K562 (cell line): ENCODE data around the gene FGF4. TPM values are rescaled to one million over a fixed set of nuclear protein-coding genes. Genes with fewer than 3 reads are reported as not detected.

Source experiments
- ATAC-seq: fragments of 200-7000 bp; cut with Tn5 transposase; 3 replicates; pipeline ENCODE4 v1.9.1; 2020; ENCODE audit warnings: moderate library complexity
- BruUV-seq: library from RNA; stranded (reverse); fragments of 400-500 nt; replicated peaks from 2 replicates; lab custom pipeline; 2021; lab: Mats Ljungman, UMichigan
- CTCF ChIA-PET: fragments of 300-600 bp; formaldehyde crosslinking; extraction: SDS; loops from one replicate; lab custom pipeline; 2021; ENCODE audit warnings: low intra/inter-chr PET ratio; lab: Yijun Ruan, JAX
- POLR2A ChIA-PET: fragments of 300-600, 350-650 bp; sonication (Branson Sonifier 250); formaldehyde crosslinking; extraction: SDS; loops from one replicate; lab custom pipeline; 2021; ENCODE audit warnings: antibody characterized with exemption, inconsistent platforms; lab: Yijun Ruan, JAX
- DNase-seq, 4 experiments: peaks; one replicate each; pipeline versions ENCODE4 v3.0.0 to v3.0.0-alpha.2; 2011 to 2018; ENCODE audit warnings: low spot score in 3 of 4, mixed read lengths in 3 of 4; ENCODE audit errors: extremely low read depth in 1 of 4
- FAIRE-seq: peaks from 2 replicates; lab custom pipeline; 2011; peaks lifted over from hg19 to GRCh38; lab: Jason Lieb, UNC
- H2AFZ ChIP-seq: 2 replicates; pipeline ENCODE4 v1.6.0; 2011; ENCODE audit warnings: low read depth, low read length, control low read depth, inconsistent platforms
- H3K27ac ChIP-seq: fragments of 200-600 bp; 3 replicates; pipeline ENCODE4 v1.8.0; 2011; ENCODE audit warnings: low read depth, mild to moderate bottlenecking, control low read depth, inconsistent platforms, low read length, moderate library complexity, mixed read lengths; ENCODE audit errors: extremely low read depth
- H3K27me3 ChIP-seq, 2 experiments: fragments of 300-600 bp in 1 of 2; 2 replicates in 1 of 2; 3 replicates in 1 of 2; pipeline versions ENCODE4 v1.6.0 to v1.8.0; 2011; ENCODE audit warnings: inconsistent platforms in 2 of 2, low read length in 2 of 2, mild to moderate bottlenecking in 1 of 2, mixed read lengths in 1 of 2, moderate library complexity in 1 of 2; ENCODE audit not compliant: control insufficient read depth in 2 of 2, insufficient read depth in 2 of 2
- H3K36me3 ChIP-seq: fragments of 300-600 bp; 3 replicates; pipeline ENCODE4 v1.8.0; 2011; ENCODE audit warnings: mild to moderate bottlenecking, low read length, inconsistent platforms; ENCODE audit not compliant: control insufficient read depth, insufficient read depth
- H3K4me1 ChIP-seq, 2 experiments: fragments of 200-600 bp in 1 of 2; replicated peaks in 1 of 2; 2 replicates in 1 of 2; 3 replicates in 1 of 2; pipeline versions ENCODE4 v1.5.1 to v1.8.0; 2011; ENCODE audit warnings: inconsistent platforms in 2 of 2, low read length in 2 of 2, mild to moderate bottlenecking in 1 of 2, mixed read lengths in 1 of 2, moderate library complexity in 1 of 2; ENCODE audit not compliant: control insufficient read depth in 2 of 2, insufficient read depth in 2 of 2
- H3K4me2 ChIP-seq: 2 replicates; pipeline ENCODE4 v1.6.1; 2011; ENCODE audit warnings: low read length, control low read depth, inconsistent platforms, mixed read lengths; ENCODE audit not compliant: insufficient read depth
- H3K4me3 ChIP-seq: fragments of 200-600 bp; sonication (generic), shearing (Covaris generic); 2 replicates; pipeline ENCODE4 v1.5.1; 2016; ENCODE audit warnings: control low read depth, inconsistent platforms
- H3K79me2 ChIP-seq: fragments of 200-600 bp; 3 replicates; pipeline ENCODE4 v1.8.0; 2011; ENCODE audit warnings: low read length, inconsistent platforms; ENCODE audit not compliant: control insufficient read depth, insufficient read depth
- H3K9ac ChIP-seq, 2 experiments: 2 replicates each; pipeline versions ENCODE4 v1.6.0 to v1.6.1; 2011; ENCODE audit warnings: low read depth in 2 of 2, low read length in 2 of 2, control low read depth in 1 of 2, inconsistent platforms in 1 of 2, mild to moderate bottlenecking in 1 of 2, mixed read lengths in 1 of 2; ENCODE audit not compliant: insufficient read depth in 1 of 2
- H3K9me1 ChIP-seq: one replicate; pipeline ENCODE4 v1.6.0; 2011; ENCODE audit warnings: inconsistent platforms, mild to moderate bottlenecking, low read length, moderate library complexity; ENCODE audit not compliant: control insufficient read depth, insufficient read depth
- H3K9me3 ChIP-seq: replicated peaks from 2 replicates; pipeline ENCODE4 v1.5.1; 2011; ENCODE audit warnings: low read depth, low read length, inconsistent platforms; ENCODE audit not compliant: control insufficient read depth, insufficient read depth
- H4K20me1 ChIP-seq: replicated peaks from 2 replicates; pipeline ENCODE4 v1.6.1; 2011; ENCODE audit warnings: low read length, inconsistent platforms, mixed read lengths; ENCODE audit not compliant: control insufficient read depth, insufficient read depth
- ETV5 ChIP-seq: sonication (generic); formaldehyde crosslinking; IDR thresholded peaks from 2 replicates; pipeline ENCODE4 v1.4.0; 2020; ENCODE audit warnings: low read depth, mild to moderate bottlenecking, missing genetic modification reagents
- MTA1 ChIP-seq: fragments of 450-650 bp; IDR thresholded peaks from 2 replicates; pipeline ENCODE4 v1.6.1; 2017; ENCODE audit warnings: borderline replicate concordance
- NEUROD1 ChIP-seq: fragments of 150-350 bp; IDR thresholded peaks from 2 replicates; pipeline ENCODE4 v1.6.1; 2014; ENCODE audit warnings: borderline replicate concordance, low read length, low read depth; ENCODE audit not compliant: partially characterized antibody
- SIN3B ChIP-seq: fragments of 450-650 bp; IDR thresholded peaks from 2 replicates; pipeline ENCODE4 v1.6.1; 2017; ENCODE audit warnings: low read depth, mild to moderate bottlenecking, moderate library complexity
- ZBTB1 ChIP-seq: sonication (generic); formaldehyde crosslinking; IDR thresholded peaks from 2 replicates; pipeline ENCODE4 v1.8.1; 2023; ENCODE audit warnings: missing genetic modification reagents, low read depth, mild to moderate bottlenecking, borderline replicate concordance
- ZNF77 ChIP-seq: fragments of 250-450 bp; sonication (Bioruptor Pico); IDR thresholded peaks from 2 replicates; pipeline ENCODE4 v1.5.0; 2020
- WGBS: fragments of 100-300 bp; shearing (Covaris generic); methylation state at CpG from one replicate; pipeline ENCODE4 v1.1.6; 2016; ENCODE audit warnings: low coverage, mixed read lengths; ENCODE audit not compliant: insufficient coverage; ENCODE audit errors: missing lambda C conversion rate; 5-methylcytosine and 5-hydroxymethylcytosine counted together
- in situ Hi-C: fragments of 300-500 bp; cut with MboI; formaldehyde crosslinking; loops from 4 replicates; pipeline ENCODE4 v1.15.0; 2018; ENCODE audit warnings: inconsistent platforms, mixed read lengths
- intact Hi-C: fragments of 100-400 bp; cut with micrococcal nuclease; formaldehyde crosslinking; loops from 2 replicates; pipeline ENCODE4 v1.14.2; 2022
- polyA plus RNA-seq, 8 experiments: library from polyadenylated mRNA; depleted of rRNA in 4 of 8; stranded (reverse) in 5 of 8; unstranded in 3 of 8; fragments of >200 nt; fragmentation: Nextera tagmentation in 2 of 8; fragmentation: Illumina TruSeq in 1 of 8; extraction: Ambion mirVana in 2 of 8; extraction: Trizol in 1 of 8; gene quantifications; 2 replicates each; pipeline versions ENCODE4 v1.2.1 to v1.2.3, GENCODE V29; 2011 to 2014; ENCODE audit warnings: inconsistent platforms in 1 of 8, missing spikeins in 1 of 8
- total RNA-seq, 7 experiments: library from RNA; depleted of rRNA in 6 of 7; stranded (reverse); fragments of >200 nt in 6 of 7; fragmentation: Illumina TruSeq in 2 of 7; extraction: Trizol in 2 of 7; gene quantifications; 2 replicates each; pipeline versions ENCODE4 v1.2.1 to v1.2.3, GENCODE V29; 2011 to 2021; ENCODE audit warnings: low replicate concordance in 1 of 7
- TF ChIP-seq, protein P1 (sequence below): fragments of 250-450 bp; sonication (Bioruptor Pico); IDR thresholded peaks from 2 replicates; pipeline ENCODE4 v1.4.0; 2020

Gene FGF4
- total and polyA plus RNA-seq, 9 of the 15 experiments (the other 6 are each of a cell fraction or from before 2014, with no cell fraction given), result not detected

DNA sequence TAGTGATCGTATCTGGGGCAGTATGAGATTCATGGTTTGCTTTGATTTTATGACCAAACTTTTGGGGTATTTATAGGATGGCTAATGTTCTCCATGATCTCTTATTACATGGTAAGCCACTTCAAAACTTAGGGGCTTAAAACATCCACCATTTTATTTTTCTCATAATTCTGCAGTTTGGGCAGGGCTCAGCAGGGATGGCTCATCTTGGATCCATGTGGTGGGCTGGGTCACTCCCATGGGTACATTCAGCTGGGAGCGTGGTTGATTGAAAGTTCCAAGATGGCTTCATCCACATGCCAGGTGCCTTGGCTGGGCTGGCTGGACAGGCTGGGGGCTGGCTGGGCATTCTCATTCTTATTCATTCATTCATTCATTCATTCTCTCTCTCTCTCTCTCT is 40.8 kb downstream of the FGF4 start:
- H3K79me2 ChIP-seq, result no peaks in the 10 kb centered on the region
- H3K9me1 ChIP-seq, result no peaks in the 10 kb centered on the region
- no peak overlapping the region for H3K4me3 ChIP-seq
- H3K27me3 ChIP-seq, result peaks cover 5 to 49% of the 10 kb centered on the region in 2 experiments; a peak in 4 of 5 replicates
- 0% methylated on average over 2 of the region's 2 CpGs for WGBS
- no TSS peak for BruUV-seq
- FAIRE-seq (no peak), ATAC-seq (no peak), DNase-seq (no peak)
- H3K36me3 ChIP-seq, result no peaks in the 10 kb centered on the region
- H4K20me1 ChIP-seq, result no peaks in the 10 kb centered on the region
- H3K4me2 ChIP-seq, result no peak overlapping the region
- no peaks in the 10 kb centered on the region; the same call in 1 of the 2 replicates for H3K9me3 ChIP-seq
- H3K4me1 ChIP-seq, result no peaks in the 10 kb centered on the region
- H3K9ac ChIP-seq, result no peak overlapping the region
- in situ Hi-C loops (no loop called here), intact Hi-C loops (no loop called here)
- no peak overlapping the region for H3K27ac ChIP-seq
- CTCF ChIA-PET, result no interaction called here
- POLR2A ChIA-PET, result interaction anchor here (0.5 kb wide), 1 partner anchor 1702 kb away, joined by 3 read pairs; no protein-coding TSS in a partner anchor
- no peak overlapping the region for H2AFZ ChIP-seq
- TF ChIP-seq MTA1, result no peak
- no peak for TF ChIP-seq NEUROD1
- TF ChIP-seq, protein P1, sequence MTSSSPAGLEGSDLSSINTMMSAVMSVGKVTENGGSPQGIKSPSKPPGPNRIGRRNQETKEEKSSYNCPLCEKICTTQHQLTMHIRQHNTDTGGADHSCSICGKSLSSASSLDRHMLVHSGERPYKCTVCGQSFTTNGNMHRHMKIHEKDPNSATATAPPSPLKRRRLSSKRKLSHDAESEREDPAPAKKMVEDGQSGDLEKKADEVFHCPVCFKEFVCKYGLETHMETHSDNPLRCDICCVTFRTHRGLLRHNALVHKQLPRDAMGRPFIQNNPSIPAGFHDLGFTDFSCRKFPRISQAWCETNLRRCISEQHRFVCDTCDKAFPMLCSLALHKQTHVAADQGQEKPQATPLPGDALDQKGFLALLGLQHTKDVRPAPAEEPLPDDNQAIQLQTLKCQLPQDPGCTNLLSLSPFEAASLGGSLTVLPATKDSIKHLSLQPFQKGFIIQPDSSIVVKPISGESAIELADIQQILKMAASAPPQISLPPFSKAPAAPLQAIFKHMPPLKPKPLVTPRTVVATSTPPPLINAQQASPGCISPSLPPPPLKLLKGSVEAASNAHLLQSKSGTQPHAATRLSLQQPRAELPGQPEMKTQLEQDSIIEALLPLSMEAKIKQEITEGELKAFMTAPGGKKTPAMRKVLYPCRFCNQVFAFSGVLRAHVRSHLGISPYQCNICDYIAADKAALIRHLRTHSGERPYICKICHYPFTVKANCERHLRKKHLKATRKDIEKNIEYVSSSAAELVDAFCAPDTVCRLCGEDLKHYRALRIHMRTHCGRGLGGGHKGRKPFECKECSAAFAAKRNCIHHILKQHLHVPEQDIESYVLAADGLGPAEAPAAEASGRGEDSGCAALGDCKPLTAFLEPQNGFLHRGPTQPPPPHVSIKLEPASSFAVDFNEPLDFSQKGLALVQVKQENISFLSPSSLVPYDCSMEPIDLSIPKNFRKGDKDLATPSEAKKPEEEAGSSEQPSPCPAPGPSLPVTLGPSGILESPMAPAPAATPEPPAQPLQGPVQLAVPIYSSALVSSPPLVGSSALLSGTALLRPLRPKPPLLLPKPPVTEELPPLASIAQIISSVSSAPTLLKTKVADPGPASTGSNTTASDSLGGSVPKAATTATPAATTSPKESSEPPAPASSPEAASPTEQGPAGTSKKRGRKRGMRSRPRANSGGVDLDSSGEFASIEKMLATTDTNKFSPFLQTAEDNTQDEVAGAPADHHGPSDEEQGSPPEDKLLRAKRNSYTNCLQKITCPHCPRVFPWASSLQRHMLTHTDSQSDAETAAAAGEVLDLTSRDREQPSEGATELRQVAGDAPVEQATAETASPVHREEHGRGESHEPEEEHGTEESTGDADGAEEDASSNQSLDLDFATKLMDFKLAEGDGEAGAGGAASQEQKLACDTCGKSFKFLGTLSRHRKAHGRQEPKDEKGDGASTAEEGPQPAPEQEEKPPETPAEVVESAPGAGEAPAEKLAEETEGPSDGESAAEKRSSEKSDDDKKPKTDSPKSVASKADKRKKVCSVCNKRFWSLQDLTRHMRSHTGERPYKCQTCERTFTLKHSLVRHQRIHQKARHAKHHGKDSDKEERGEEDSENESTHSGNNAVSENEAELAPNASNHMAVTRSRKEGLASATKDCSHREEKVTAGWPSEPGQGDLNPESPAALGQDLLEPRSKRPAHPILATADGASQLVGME (CRISPR knock-in tag), result no peak
- no peak for TF ChIP-seq ETV5 (CRISPR knock-in tag)
- TF ChIP-seq ZNF77 (CRISPR knock-in tag), result no peak
- no peak for TF ChIP-seq SIN3B
- TF ChIP-seq ZBTB1, result no peak
